Muscle layer of duodenum (tissue), 2 donors: ENCODE data around the gene FRMPD4.

Experiments used
- H3K27ac ChIP-seq: one replicate; pipeline ENCODE4 v1.7.0; 2013; ENCODE audit warnings: mild to moderate bottlenecking, low read length
- H3K27me3 ChIP-seq: one replicate; pipeline ENCODE4 v1.7.0; 2013; ENCODE audit warnings: low read depth, mild to moderate bottlenecking, control low read depth, low read length
- H3K36me3 ChIP-seq, 2 donors: one replicate each; pipeline ENCODE4 v1.7.0; 2013; ENCODE audit warnings: low read length in 2 of 2, control low read depth in 1 of 2, mild to moderate bottlenecking in 1 of 2; ENCODE audit not compliant: insufficient read depth in 2 of 2, control insufficient read depth in 1 of 2
- H3K4me1 ChIP-seq, 2 donors: one replicate each; pipeline ENCODE4 v1.7.0; 2013; ENCODE audit warnings: low read length in 2 of 2, mild to moderate bottlenecking in 2 of 2, control low read depth in 1 of 2, moderate library complexity in 1 of 2; ENCODE audit not compliant: insufficient read depth in 2 of 2, control insufficient read depth in 1 of 2
- H3K4me3 ChIP-seq, 2 donors: one replicate each; pipeline ENCODE4 v1.7.0; 2013; ENCODE audit warnings: low read length in 2 of 2, low read depth in 1 of 2, mild to moderate bottlenecking in 1 of 2
- H3K9me3 ChIP-seq, 2 donors: one replicate each; pipeline ENCODE4 v1.7.0; 2013; ENCODE audit warnings: low read length in 2 of 2, control low read depth in 1 of 2, mild to moderate bottlenecking in 1 of 2; ENCODE audit not compliant: control insufficient read depth in 1 of 2
- donor health status: healthy.

FRMPD4 gene

GRCh38 chrX:12241026-12241425, 102.8 kb downstream of the FRMPD4 start:
- no peak overlapping the region for H3K4me3 ChIP-seq
- no peaks in the 10 kb centered on the region for H3K36me3 ChIP-seq
- no peaks in the 10 kb centered on the region for H3K9me3 ChIP-seq

GRCh38 chrX:12245650-12246645, 107.7 kb downstream of the FRMPD4 start:
- Histone ChIP-seq H3K9me3 (no peaks in the 10 kb centered on the region), H3K4me1 (no peaks in the 10 kb centered on the region), H3K4me3 (no peak overlapping the region), H3K36me3 (no peaks in the 10 kb centered on the region), H3K27me3 (no peaks in the 10 kb centered on the region), H3K27ac (no peak overlapping the region)

More at GRCh38 chrX:12241026-12241425, 102.8 kb downstream of the FRMPD4 start:
- no peak overlapping the region for H3K27ac ChIP-seq
- H3K27me3 ChIP-seq: no peaks in the 10 kb centered on the region
- no peaks in the 10 kb centered on the region for H3K4me1 ChIP-seq

GRCh38 chrX:12249997-12250396, 111.7 kb downstream of the FRMPD4 start:
- H3K4me1 ChIP-seq: no peaks in the 10 kb centered on the region
- H3K27me3 ChIP-seq: no peaks in the 10 kb centered on the region
- no peaks in the 10 kb centered on the region for H3K36me3 ChIP-seq
- no peaks in the 10 kb centered on the region for H3K9me3 ChIP-seq
- H3K27ac ChIP-seq: no peak overlapping the region
- H3K4me3 ChIP-seq: no peak overlapping the region

GRCh38 chrX:12263211-12263610, 124.9 kb downstream of the FRMPD4 start:
- Histone ChIP-seq H3K4me1 (no peaks in the 10 kb centered on the region), H3K27ac (no peak overlapping the region), H3K4me3 (no peak overlapping the region), H3K9me3 (no peaks in the 10 kb centered on the region), H3K27me3 (no peaks in the 10 kb centered on the region), H3K36me3 (no peaks in the 10 kb centered on the region)

GRCh38 chrX:12269484-12269883, 131.2 kb downstream of the FRMPD4 start:
- H3K4me1 ChIP-seq: no peaks in the 10 kb centered on the region
- no peak overlapping the region for H3K27ac ChIP-seq
- H3K36me3 ChIP-seq: no peaks in the 10 kb centered on the region
- H3K9me3 ChIP-seq: no peaks in the 10 kb centered on the region
- H3K27me3 ChIP-seq: no peaks in the 10 kb centered on the region
- H3K4me3 ChIP-seq: no peak overlapping the region

GRCh38 chrX:12278151-12278550, 139.9 kb downstream of the FRMPD4 start:
- no peaks in the 10 kb centered on the region for H3K27me3 ChIP-seq
- H3K4me3 ChIP-seq: no peak overlapping the region
- no peaks in the 10 kb centered on the region for H3K36me3 ChIP-seq
- H3K27ac ChIP-seq: no peak overlapping the region
- H3K4me1 ChIP-seq: no peaks in the 10 kb centered on the region
- no peaks in the 10 kb centered on the region for H3K9me3 ChIP-seq

- Histone ChIP-seq H3K27me3 (no peaks in the 10 kb centered on the region), H3K27ac (no peak overlapping the region), H3K36me3 (no peaks in the 10 kb centered on the region), H3K4me1 (no peaks in the 10 kb centered on the region), H3K9me3 (no peaks in the 10 kb centered on the region), H3K4me3 (no peak overlapping the region)
These were observed 144.7 kb downstream of the FRMPD4 start for GRCh38 chrX:12282991-12283390.

- Histone ChIP-seq H3K36me3 (no peaks in the 10 kb centered on the region), H3K27me3 (no peaks in the 10 kb centered on the region), H3K4me3 (no peak overlapping the region)
These were observed 154.9 kb downstream of the FRMPD4 start for GRCh38 chrX:12292996-12293765.

GRCh38 chrX:12297353-12297752, 159.1 kb downstream of the FRMPD4 start:
- Histone ChIP-seq H3K27ac (no peak overlapping the region), H3K27me3 (no peaks in the 10 kb centered on the region), H3K4me1 (no peaks in the 10 kb centered on the region), H3K36me3 (no peaks in the 10 kb centered on the region), H3K4me3 (no peak overlapping the region), H3K9me3 (no peaks in the 10 kb centered on the region)

More at GRCh38 chrX:12292996-12293765, 154.9 kb downstream of the FRMPD4 start:
- H3K4me1 ChIP-seq: no peaks in the 10 kb centered on the region
- H3K27ac ChIP-seq: no peak overlapping the region
- no peaks in the 10 kb centered on the region for H3K9me3 ChIP-seq

GRCh38 chrX:12301288-12301687, 163.0 kb downstream of the FRMPD4 start:
- no peak overlapping the region for H3K27ac ChIP-seq
- H3K4me3 ChIP-seq: no peak overlapping the region
- H3K36me3 ChIP-seq: no peaks in the 10 kb centered on the region
- no peaks in the 10 kb centered on the region for H3K4me1 ChIP-seq
- H3K27me3 ChIP-seq: no peaks in the 10 kb centered on the region
- H3K9me3 ChIP-seq: no peaks in the 10 kb centered on the region

- Histone ChIP-seq H3K36me3 (no peaks in the 10 kb centered on the region), H3K27ac (no peak overlapping the region), H3K4me1 (no peaks in the 10 kb centered on the region), H3K27me3 (no peaks in the 10 kb centered on the region), H3K4me3 (no peak overlapping the region), H3K9me3 (no peaks in the 10 kb centered on the region)
These were observed 166.0 kb downstream of the FRMPD4 start for GRCh38 chrX:12304261-12304660.
